MM.1S (cell line): ENCODE data around the gene GALNT4.

Experiments
- DNase-seq: peaks from one replicate; pipeline ENCODE4 v3.0.0-alpha.2; 2015
- H2AFZ ChIP-seq: fragments of 300-600 bp; sonication (generic); 2 replicates; pipeline ENCODE4 v1.6.0; 2016; ENCODE audit warnings: antibody characterized with exemption, low read length
- H3F3A ChIP-seq: fragments of 300-600 bp; sonication (generic); 2 replicates; pipeline ENCODE4 v1.6.1; 2016; ENCODE audit warnings: mild to moderate bottlenecking, antibody characterized with exemption, low read length, moderate library complexity, mixed read lengths; ENCODE audit not compliant: insufficient read depth
- H3K27ac ChIP-seq: fragments of 300-600 bp; sonication (generic); 2 replicates; pipeline ENCODE4 v1.5.1; 2016; ENCODE audit warnings: mild to moderate bottlenecking, low read length
- H3K27me3 ChIP-seq: fragments of 300-600 bp; sonication (generic); replicated peaks from 2 replicates; pipeline ENCODE4 v1.6.0; 2016; ENCODE audit warnings: low read length; ENCODE audit not compliant: insufficient read depth
- H3K36me3 ChIP-seq: fragments of 300-600 bp; sonication (generic); replicated peaks from 2 replicates; pipeline ENCODE4 v1.6.1; 2016; ENCODE audit warnings: mild to moderate bottlenecking, low read length, mixed read lengths; ENCODE audit not compliant: insufficient read depth
- H3K4me1 ChIP-seq: fragments of 300-600 bp; sonication (generic); 2 replicates; pipeline ENCODE4 v1.6.1; 2016; ENCODE audit warnings: low read length, mixed read lengths
- H3K4me2 ChIP-seq: fragments of 300-600 bp; sonication (generic); 2 replicates; pipeline ENCODE4 v1.6.0; 2016; ENCODE audit warnings: low read depth, low read length
- H3K4me3 ChIP-seq: fragments of 300-600 bp; sonication (generic); 2 replicates; pipeline ENCODE4 v1.5.1; 2016; ENCODE audit warnings: low read length, mixed read lengths
- H3K79me2 ChIP-seq: fragments of 300-600 bp; sonication (generic); 2 replicates; pipeline ENCODE4 v1.6.1; 2016; ENCODE audit warnings: mixed run types, low read length, mixed read lengths
- H3K9ac ChIP-seq: fragments of 300-600 bp; sonication (generic); 2 replicates; pipeline ENCODE4 v1.6.1; 2016; ENCODE audit warnings: low read length, mixed read lengths
- H3K9me2 ChIP-seq: fragments of 300-600 bp; sonication (generic); replicated peaks from 2 replicates; pipeline ENCODE4 v1.6.1; 2016; ENCODE audit warnings: mild to moderate bottlenecking, low read length, mixed read lengths; ENCODE audit not compliant: insufficient read depth
- H3K9me3 ChIP-seq: fragments of 300-600 bp; sonication (generic); replicated peaks from 2 replicates; pipeline ENCODE4 v1.6.1; 2016; ENCODE audit warnings: mild to moderate bottlenecking, low read length, mixed read lengths; ENCODE audit not compliant: insufficient read depth
- H4K20me1 ChIP-seq: fragments of 300-600 bp; sonication (generic); 2 replicates; pipeline ENCODE4 v1.6.1; 2016; ENCODE audit warnings: mild to moderate bottlenecking, low read length, moderate library complexity, mixed read lengths; ENCODE audit not compliant: insufficient read depth
- CTCF ChIP-seq: fragments of 300-600 bp; sonication (generic); IDR thresholded peaks from 2 replicates; pipeline ENCODE4 v1.5.1; 2016; ENCODE audit warnings: antibody characterized with exemption, low read length, mixed read lengths
- EZH2 ChIP-seq: fragments of 300-600 bp; sonication (generic); optimal IDR thresholded peaks from 2 replicates; pipeline ENCODE3; 2017; ENCODE audit warnings: low read depth, mild to moderate bottlenecking, antibody characterized with exemption, low read length, mixed read lengths
- EZH2phosphoT487 ChIP-seq: fragments of 300-600 bp; sonication (generic); IDR thresholded peaks from 2 replicates; pipeline ENCODE4 v1.6.1; 2018; ENCODE audit warnings: antibody characterized with exemption, low read length

The GALNT4 gene

GRCh38 chr12:89476232-89476631, 48.4 kb downstream of the GALNT4 start:
- DNase-seq, result no peak
- Histone ChIP-seq H3K36me3 (no peaks in the 10 kb centered on the region), H3K9me3 (no peaks in the 10 kb centered on the region), H3K79me2 (peaks cover 17% of the 10 kb centered on the region), H3K27me3 (no peaks in the 10 kb centered on the region), H3F3A (peaks cover 12% of the 10 kb centered on the region), H4K20me1 (no peaks in the 10 kb centered on the region), H3K4me3 (no peak overlapping the region), H2AFZ (no peak overlapping the region), H3K4me2 (no peak overlapping the region), H3K9me2 (no peaks in the 10 kb centered on the region), H3K9ac (no peak overlapping the region), H3K27ac (no peak overlapping the region), H3K4me1 (peaks cover 28% of the 10 kb centered on the region)
- no peak for TF ChIP-seq CTCF
- TF ChIP-seq EZH2, result no peak
- no peak for TF ChIP-seq EZH2phosphoT487

DNA sequence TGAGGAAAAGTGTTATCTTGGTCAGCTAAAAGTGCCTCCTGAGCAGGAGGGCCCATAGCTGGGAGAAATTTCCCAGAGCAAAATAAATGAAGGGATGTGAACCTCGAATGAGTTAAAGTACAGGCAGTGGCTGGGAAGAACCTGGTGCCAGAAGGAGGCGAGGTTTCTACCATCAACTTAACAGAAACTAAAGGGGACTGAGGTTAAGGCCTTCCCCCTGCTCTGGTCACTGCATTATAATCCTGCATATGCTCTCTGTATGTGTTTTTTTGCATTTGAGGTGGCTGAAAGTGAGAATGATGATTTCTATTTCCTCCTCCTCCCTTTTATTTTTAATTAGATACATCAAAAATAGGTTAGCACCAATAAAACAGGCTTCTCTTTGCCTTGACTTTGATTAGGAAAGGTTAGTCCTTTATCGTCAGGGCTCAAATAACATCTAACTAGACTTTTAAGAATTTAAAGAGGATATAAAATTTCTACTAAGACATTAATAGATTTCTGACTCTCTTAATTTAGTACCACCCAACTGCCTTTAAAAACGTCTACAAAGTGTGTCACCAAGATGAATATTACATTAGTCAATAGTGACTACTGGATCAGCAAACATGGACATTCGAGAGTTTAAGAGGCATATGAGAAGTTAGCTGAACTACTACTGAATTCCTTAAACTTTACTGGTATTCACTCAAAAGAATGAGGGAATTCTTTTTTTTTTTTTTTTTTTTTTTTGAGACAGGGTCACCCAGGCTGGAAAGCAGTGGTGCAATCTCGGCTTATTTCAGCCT, 49.2 kb downstream of the GALNT4 start:
- peaks cover 35% of the 10 kb centered on the region for H3K4me1 ChIP-seq

GRCh38 chr12:89474615-89475014, 50.0 kb downstream of the GALNT4 start:
- Histone ChIP-seq H3K36me3 (no peaks in the 10 kb centered on the region), H3K4me1 (peaks cover 42% of the 10 kb centered on the region), H2AFZ (no peak overlapping the region), H3K9me3 (no peaks in the 10 kb centered on the region), H3K4me3 (peak overlapping the region; percentile 9; the same call in 1 of the 2 replicates), H3K4me2 (peak overlapping the region; percentile 77), H3F3A (peaks cover 17% of the 10 kb centered on the region), H3K27me3 (no peaks in the 10 kb centered on the region), H3K9me2 (no peaks in the 10 kb centered on the region), H3K27ac (peak overlapping the region; percentile 58), H3K9ac (peak overlapping the region; percentile 8; the same call in 1 of the 2 replicates), H3K79me2 (peaks cover 14% of the 10 kb centered on the region), H4K20me1 (no peaks in the 10 kb centered on the region)
- peak; percentile 25 for DNase-seq
- TF ChIP-seq CTCF (no peak), EZH2 (no peak), EZH2phosphoT487 (no peak)

More for the DNA sequence above, 49.2 kb downstream of the GALNT4 start:
- Histone ChIP-seq H3K36me3 (no peaks in the 10 kb centered on the region), H3K9ac (peak overlapping the region; percentile 8; the same call in 1 of the 2 replicates), H3K27ac (peak overlapping the region; percentile 58; the same call in 1 of the 2 replicates), H3K79me2 (peaks cover 14% of the 10 kb centered on the region), H3F3A (peaks cover 12% of the 10 kb centered on the region), H3K9me3 (no peaks in the 10 kb centered on the region), H3K9me2 (no peaks in the 10 kb centered on the region), H2AFZ (no peak overlapping the region), H4K20me1 (no peaks in the 10 kb centered on the region), H3K27me3 (no peaks in the 10 kb centered on the region), H3K4me3 (peak overlapping the region; percentile 9; the same call in 1 of the 2 replicates), H3K4me2 (peak overlapping the region; percentile 77)
- DNase-seq, result peak; percentile 75
- TF ChIP-seq EZH2phosphoT487 (no peak), CTCF (0 out of 2 replicates have a peak, but pooled peaks have one; percentile 3)
